GM12878 (cell line): ENCODE results near the gene HHAT. TPM values are rescaled to one million over a fixed set of nuclear protein-coding genes. Genes with fewer than 3 reads are reported as not detected.
A peak's percentile ranks its signal among the peaks of the same experiment; 100 is the strongest.

Experiments used
- ATAC-seq: fragments of 200-7000 bp; cut with Tn5 transposase; 3 replicates; pipeline ENCODE4 v1.9.1; 2020; ENCODE audit warnings: mild to moderate bottlenecking, moderate library complexity
- BruUV-seq: library from RNA; stranded (reverse); fragments of 400-500 nt; replicated peaks from 2 replicates; lab custom pipeline; 2021; lab: Mats Ljungman, UMichigan
- CTCF ChIA-PET: fragments of 300-600 bp; sonication (Branson Sonifier 250); formaldehyde crosslinking; extraction: SDS; loops from one replicate; lab custom pipeline; 2021; ENCODE audit warnings: inconsistent platforms; lab: Yijun Ruan, JAX
- POLR2A ChIA-PET: fragments of 350-600 bp; formaldehyde crosslinking; extraction: SDS; loops from one replicate; lab custom pipeline; 2021; ENCODE audit warnings: inconsistent platforms; lab: Charles Lee
- RAD21 ChIA-PET: fragments of 300-600 bp; sonication (Branson Sonifier 250); formaldehyde crosslinking; loops from one replicate; lab custom pipeline; 2023; ENCODE audit warnings: antibody characterized with exemption; ENCODE audit not compliant: unreplicated experiment; lab: Charles Lee
- SMC1A ChIA-PET: fragments of 300-600 bp; sonication (Branson Sonifier 250); formaldehyde crosslinking; loops from one replicate; lab custom pipeline; 2023; ENCODE audit not compliant: unreplicated experiment, uncharacterized antibody; lab: Charles Lee
- DNase-seq: peaks from one replicate; pipeline ENCODE4 v3.0.0-alpha.2; 2011; ENCODE audit warnings: low read depth, low spot score
- FAIRE-seq: peaks from 3 replicates; lab custom pipeline; 2011; peaks lifted over from hg19 to GRCh38; lab: Jason Lieb, UNC
- H2AFZ ChIP-seq: 2 replicates; pipeline ENCODE4 v1.6.0; 2011; ENCODE audit warnings: low read depth, low read length, control low read depth; ENCODE audit not compliant: control insufficient read depth
- H3K27ac ChIP-seq: 2 replicates; pipeline ENCODE4 v1.5.1; 2011; ENCODE audit warnings: control low read depth; ENCODE audit not compliant: control insufficient read depth, insufficient read depth
- H3K27me3 ChIP-seq, 2 experiments: replicated peaks in 1 of 2; 2 replicates each; pipeline versions ENCODE4 v1.6.0 to v1.6.1; 2011; ENCODE audit warnings: low read length in 1 of 2; ENCODE audit not compliant: control insufficient read depth in 2 of 2, insufficient read depth in 2 of 2
- H3K36me3 ChIP-seq, 2 experiments: 2 replicates each; pipeline ENCODE4 v1.5.1; 2011; ENCODE audit warnings: low read length in 1 of 2; ENCODE audit not compliant: control insufficient read depth in 2 of 2, insufficient read depth in 2 of 2
- H3K4me1 ChIP-seq: 2 replicates; pipeline ENCODE4 v1.6.1; 2011; ENCODE audit warnings: mild to moderate bottlenecking, low read length, moderate library complexity, mixed read lengths; ENCODE audit not compliant: control insufficient read depth, insufficient read depth
- H3K4me2 ChIP-seq: 2 replicates; pipeline ENCODE4 v1.6.0; 2011; ENCODE audit warnings: control low read depth; ENCODE audit not compliant: control insufficient read depth, insufficient read depth
- H3K4me3 ChIP-seq: fragments of 200-600 bp; sonication (generic); 2 replicates; pipeline ENCODE4 v1.5.1; 2016
- H3K79me2 ChIP-seq: 2 replicates; pipeline ENCODE4 v1.6.0; 2011; ENCODE audit warnings: low read length; ENCODE audit not compliant: control insufficient read depth, insufficient read depth
- H3K9ac ChIP-seq: 2 replicates; pipeline ENCODE4 v1.8.0; 2011; ENCODE audit warnings: low read length, control low read depth, mixed read lengths; ENCODE audit not compliant: control insufficient read depth, insufficient read depth
- H3K9me3 ChIP-seq: replicated peaks from 3 replicates; pipeline ENCODE4 v1.5.1; 2011; ENCODE audit warnings: mild to moderate bottlenecking, low read length; ENCODE audit not compliant: control insufficient read depth, insufficient read depth
- H4K20me1 ChIP-seq: 2 replicates; pipeline ENCODE4 v1.6.0; 2011; ENCODE audit not compliant: control insufficient read depth, insufficient read depth
- BCL11A ChIP-seq: IDR thresholded peaks from 2 replicates; pipeline ENCODE4 v1.6.1; 2011; ENCODE audit warnings: low read depth, low read length
- BHLHE40 ChIP-seq, 2 experiments: fragments of 450-650 bp in 1 of 2; IDR thresholded peaks; 2 replicates each; pipeline ENCODE4 v1.6.1; 2011 to 2017; ENCODE audit warnings: low read depth in 2 of 2, borderline replicate concordance in 1 of 2, improper control_type of control experiment in 1 of 2, low read length in 1 of 2, mild to moderate bottlenecking in 1 of 2
- MLLT1 ChIP-seq: fragments of 450-650 bp; IDR thresholded peaks from 2 replicates; pipeline ENCODE4 v1.6.1; 2016; ENCODE audit warnings: mild to moderate bottlenecking
- NBN ChIP-seq: fragments of 450-650 bp; IDR thresholded peaks from 2 replicates; pipeline ENCODE4 v1.6.1; 2016
- RELA ChIP-seq: fragments of 450-650 bp; IDR thresholded peaks from 2 replicates; pipeline ENCODE4 v1.8.0; 2014; ENCODE audit warnings: borderline replicate concordance; ENCODE audit not compliant: partially characterized antibody
- SPI1 ChIP-seq: IDR thresholded peaks from 2 replicates; pipeline ENCODE4 v1.6.1; 2011; ENCODE audit warnings: low read depth, mild to moderate bottlenecking, low read length, moderate library complexity, borderline replicate concordance; ENCODE audit not compliant: insufficient read depth
- SRF ChIP-seq, 2 experiments: IDR thresholded peaks; 2 replicates each; pipeline ENCODE4 v1.6.1; 2011; ENCODE audit warnings: low read depth in 2 of 2, low read length in 2 of 2, mild to moderate bottlenecking in 1 of 2, moderate library complexity in 1 of 2
- TCF7 ChIP-seq: IDR thresholded peaks from 2 replicates; pipeline ENCODE4 v1.6.1; 2014; ENCODE audit warnings: antibody characterized with exemption, borderline replicate concordance
- ZNF207 ChIP-seq: fragments of 450-650 bp; IDR thresholded peaks from 2 replicates; pipeline ENCODE4 v1.6.1; 2014; ENCODE audit warnings: antibody characterized with exemption, mild to moderate bottlenecking, borderline replicate concordance
- ZNF274 ChIP-seq: IDR thresholded peaks from one replicate; pipeline ENCODE4 v1.8.0; 2011; ENCODE audit not compliant: insufficient read length, insufficient read depth
- ZNF622 ChIP-seq: fragments of 450-650 bp; IDR thresholded peaks from 2 replicates; pipeline ENCODE4 v1.6.1; 2017; ENCODE audit warnings: mild to moderate bottlenecking, inconsistent platforms
- WGBS: methylation state at CpG from one replicate; pipeline ENCODE4 v1.1.6; 2016; ENCODE audit warnings: low lambda C conversion rate; ENCODE audit not compliant: insufficient replicate concordance, insufficient coverage; ENCODE audit errors: missing lambda C conversion rate; 5-methylcytosine and 5-hydroxymethylcytosine counted together
- in situ Hi-C: fragments of 300-500 bp; cut with MboI; formaldehyde crosslinking; loops from 9 replicates; pipeline ENCODE4 v1.14.3; 2018; ENCODE audit warnings: mixed read lengths
- intact Hi-C: fragments of 100-400 bp; cut with micrococcal nuclease; formaldehyde crosslinking; loops from one replicate; pipeline ENCODE4 v1.14.2; 2022; ENCODE audit not compliant: unreplicated experiment
- polyA plus RNA-seq, 11 experiments: library from polyadenylated mRNA; depleted of rRNA in 4 of 11; unstranded in 6 of 11; stranded (reverse) in 5 of 11; fragments of >200 nt; fragmentation: Nextera tagmentation in 4 of 11; fragmentation: Illumina TruSeq in 1 of 11; extraction: Ambion mirVana in 4 of 11; extraction: Trizol in 1 of 11; gene quantifications; 1 replicate in 1 of 11; 2 replicates in 10 of 11; pipeline versions ENCODE4 v1.2.1 to v1.2.3, GENCODE V29; 2011 to 2016; ENCODE audit warnings: inconsistent platforms in 2 of 11, missing spikeins in 2 of 11, low read depth in 1 of 11
- total RNA-seq, 4 experiments: library from RNA; depleted of rRNA in 3 of 4; stranded (reverse); fragments of >200 nt in 3 of 4; fragmentation: Illumina TruSeq in 1 of 4; extraction: Trizol in 1 of 4; gene quantifications; 2 replicates each; pipeline versions ENCODE4 v1.2.1 to v1.2.3, GENCODE V29; 2013 to 2021
- TF ChIP-seq, protein P1 (sequence below): fragments of 450-650 bp; formaldehyde crosslinking; IDR thresholded peaks from 2 replicates; pipeline ENCODE4 v1.4.0; 2022; ENCODE audit warnings: mild to moderate bottlenecking, moderate library complexity
- TF ChIP-seq, protein P2 (sequence below): IDR thresholded peaks from 2 replicates; pipeline ENCODE4 v1.6.1; 2011; ENCODE audit warnings: borderline replicate concordance, low read depth, mild to moderate bottlenecking, moderate library complexity, low read length; ENCODE audit not compliant: insufficient read depth, poor library complexity, severe bottlenecking
- TF ChIP-seq, protein P3 (sequence below): IDR thresholded peaks from 2 replicates; pipeline ENCODE4 v1.6.1; 2011; ENCODE audit warnings: low read depth, mild to moderate bottlenecking, low read length, moderate library complexity, borderline replicate concordance; ENCODE audit errors: extremely low read depth

Gene HHAT
- total and polyA plus RNA-seq, 10 of the 15 experiments (the other 5 are each of a cell fraction or from before 2014, with no cell fraction given) = 1.2 to 37.6 (median 2.6) TPM

DNA sequence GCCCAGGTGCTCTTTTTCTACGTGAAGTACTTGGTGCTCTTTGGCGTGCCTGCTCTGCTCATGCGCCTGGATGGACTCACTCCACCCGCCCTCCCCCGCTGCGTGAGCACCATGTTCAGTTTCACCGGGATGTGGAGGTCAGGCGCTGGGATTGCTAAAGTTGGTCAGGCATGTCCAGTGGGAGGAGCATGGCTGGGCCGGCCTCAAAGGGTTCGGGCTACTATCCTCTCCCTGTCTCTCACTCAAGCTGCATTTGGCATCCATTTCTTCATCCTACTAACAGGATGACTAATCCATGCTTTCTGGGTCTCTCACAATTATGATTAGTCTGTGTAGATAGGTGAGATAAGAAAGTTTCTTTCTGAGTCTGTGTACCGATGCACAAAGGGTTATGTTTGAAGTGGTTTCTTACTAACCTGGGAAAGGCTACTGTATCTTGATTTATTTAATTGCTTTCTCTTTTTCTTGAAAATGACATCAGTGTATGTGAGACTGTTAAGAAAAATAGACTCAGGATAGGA, 135.9 kb downstream of the HHAT start:
- Histone ChIP-seq H3K4me3 (no peak overlapping the region), H3K9ac (no peak overlapping the region), H4K20me1 (no peaks in the 10 kb centered on the region), H3K36me3 (no peaks in the 10 kb centered on the region), H3K27ac (no peak overlapping the region), H3K9me3 (no peaks in the 10 kb centered on the region), H2AFZ (no peak overlapping the region), H3K4me2 (no peak overlapping the region), H3K4me1 (no peaks in the 10 kb centered on the region), H3K79me2 (no peaks in the 10 kb centered on the region), H3K27me3 (no peaks in the 10 kb centered on the region)
- DNase-seq (no peak), FAIRE-seq (no peak), ATAC-seq (peak; percentile 95)
- BruUV-seq = no TSS peak
- ChIA-PET CTCF (interaction anchor here (1.5 kb wide), 1 partner anchor 16 kb away, joined by 3 read pairs; no protein-coding TSS in a partner anchor), SMC1A (interaction anchor here (1.4 kb wide), 1 partner anchor 18 kb away, joined by 4 read pairs; no protein-coding TSS in a partner anchor), RAD21 (no interaction called here), POLR2A (no interaction called here)
- in situ Hi-C loops = no loop called here
- WGBS = 56% methylated on average over 11 of the region's 11 CpGs
- intact Hi-C loops = no loop called here
- TF ChIP-seq ZNF622 (no peak), BHLHE40 (IDR thresholded peaks at IDR 0.05; ENCODE audit: borderline replicate concordance in 1 of 2, low read depth in 2 of 2, low read length in 1 of 2) (peak in 1 of 2 experiments; percentile 35; a peak in 1 of 4 replicates), MLLT1 (0 out of 2 replicates have a peak, but pooled peaks have one; percentile 33), BCL11A (peak; percentile 67), TCF7 (peak; percentile 94), NBN (0 out of 2 replicates have a peak, but pooled peaks have one; percentile 29), RELA (no peak), SRF (IDR thresholded peaks at IDR 0.05; ENCODE audit: low read depth in 2 of 2, low read length in 2 of 2) (no peak), ZNF274 (no peak), ZNF207 (no peak), SPI1 (no peak)
- TF ChIP-seq, protein P1, sequence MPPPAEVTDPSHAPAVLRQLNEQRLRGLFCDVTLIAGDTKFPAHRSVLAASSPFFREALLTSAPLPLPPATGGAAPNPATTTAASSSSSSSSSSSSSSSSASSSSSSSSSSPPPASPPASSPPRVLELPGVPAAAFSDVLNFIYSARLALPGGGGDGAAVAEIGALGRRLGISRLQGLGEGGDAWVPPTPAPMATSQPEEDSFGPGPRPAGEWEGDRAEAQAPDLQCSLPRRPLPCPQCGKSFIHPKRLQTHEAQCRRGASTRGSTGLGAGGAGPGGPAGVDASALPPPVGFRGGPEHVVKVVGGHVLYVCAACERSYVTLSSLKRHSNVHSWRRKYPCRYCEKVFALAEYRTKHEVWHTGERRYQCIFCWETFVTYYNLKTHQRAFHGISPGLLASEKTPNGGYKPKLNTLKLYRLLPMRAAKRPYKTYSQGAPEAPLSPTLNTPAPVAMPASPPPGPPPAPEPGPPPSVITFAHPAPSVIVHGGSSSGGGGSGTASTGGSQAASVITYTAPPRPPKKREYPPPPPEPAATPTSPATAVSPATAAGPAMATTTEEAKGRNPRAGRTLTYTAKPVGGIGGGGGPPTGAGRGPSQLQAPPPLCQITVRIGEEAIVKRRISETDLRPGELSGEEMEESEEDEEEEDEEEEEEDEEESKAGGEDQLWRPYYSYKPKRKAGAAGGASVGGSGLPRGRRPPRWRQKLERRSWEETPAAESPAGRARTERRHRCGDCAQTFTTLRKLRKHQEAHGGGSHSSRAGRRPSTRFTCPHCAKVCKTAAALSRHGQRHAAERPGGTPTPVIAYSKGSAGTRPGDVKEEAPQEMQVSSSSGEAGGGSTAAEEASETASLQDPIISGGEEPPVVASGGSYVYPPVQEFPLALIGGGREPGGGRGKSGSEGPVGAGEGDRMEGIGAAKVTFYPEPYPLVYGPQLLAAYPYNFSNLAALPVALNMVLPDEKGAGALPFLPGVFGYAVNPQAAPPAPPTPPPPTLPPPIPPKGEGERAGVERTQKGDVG = no peak
- TF ChIP-seq, protein P2, sequence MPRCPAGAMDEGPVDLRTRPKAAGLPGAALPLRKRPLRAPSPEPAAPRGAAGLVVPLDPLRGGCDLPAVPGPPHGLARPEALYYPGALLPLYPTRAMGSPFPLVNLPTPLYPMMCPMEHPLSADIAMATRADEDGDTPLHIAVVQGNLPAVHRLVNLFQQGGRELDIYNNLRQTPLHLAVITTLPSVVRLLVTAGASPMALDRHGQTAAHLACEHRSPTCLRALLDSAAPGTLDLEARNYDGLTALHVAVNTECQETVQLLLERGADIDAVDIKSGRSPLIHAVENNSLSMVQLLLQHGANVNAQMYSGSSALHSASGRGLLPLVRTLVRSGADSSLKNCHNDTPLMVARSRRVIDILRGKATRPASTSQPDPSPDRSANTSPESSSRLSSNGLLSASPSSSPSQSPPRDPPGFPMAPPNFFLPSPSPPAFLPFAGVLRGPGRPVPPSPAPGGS = no peak
- TF ChIP-seq, protein P3, sequence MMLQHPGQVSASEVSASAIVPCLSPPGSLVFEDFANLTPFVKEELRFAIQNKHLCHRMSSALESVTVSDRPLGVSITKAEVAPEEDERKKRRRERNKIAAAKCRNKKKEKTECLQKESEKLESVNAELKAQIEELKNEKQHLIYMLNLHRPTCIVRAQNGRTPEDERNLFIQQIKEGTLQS = no peak
